IMR-90 (cell line): ENCODE measurements around the gene SF3A1. TPM values are rescaled to one million over a fixed set of nuclear protein-coding genes. Genes with fewer than 3 reads are reported as not detected.

Experiments
- ATAC-seq: fragments of 200-7000 bp; cut with Tn5 transposase; 2 replicates; pipeline ENCODE4 v1.9.1; 2020; ENCODE audit warnings: low read depth, mild to moderate bottlenecking, moderate library complexity
- BruUV-seq: library from RNA; stranded (reverse); fragments of 400-500 nt; replicated peaks from 2 replicates; lab custom pipeline; 2021; lab: Mats Ljungman, UMichigan
- CTCF ChIA-PET: fragments of 300-600 bp; formaldehyde crosslinking; extraction: SDS; loops from one replicate; lab custom pipeline; 2021; ENCODE audit warnings: antibody characterized with exemption; lab: Yijun Ruan, JAX
- POLR2A ChIA-PET: fragments of 300-600 bp; sonication (Branson Sonifier 250); formaldehyde crosslinking; loops from one replicate; lab custom pipeline; 2022; ENCODE audit warnings: antibody characterized with exemption; ENCODE audit not compliant: unreplicated experiment; lab: Charles Lee
- DNase-seq: peaks from one replicate; pipeline ENCODE4 v3.0.0; 2013
- H2AFZ ChIP-seq: replicated peaks from 2 replicates; pipeline ENCODE3; 2013; ENCODE audit warnings: low read length, mild to moderate bottlenecking; ENCODE audit not compliant: poor library complexity
- H2AK5ac ChIP-seq: 2 replicates; pipeline ENCODE4 v1.6.1; 2013; ENCODE audit warnings: low read depth, low read length, inconsistent platforms
- H2AK9ac ChIP-seq: replicated peaks from 2 replicates; pipeline ENCODE3; 2013; ENCODE audit warnings: mild to moderate bottlenecking, low read depth, low read length, moderate library complexity; ENCODE audit not compliant: poor library complexity
- H2BK120ac ChIP-seq: 2 replicates; pipeline ENCODE4 v1.6.1; 2013; ENCODE audit warnings: low read depth, low read length, inconsistent platforms
- H2BK15ac ChIP-seq: 3 replicates; pipeline ENCODE4 v1.6.1; 2013; ENCODE audit warnings: low read depth, low read length, inconsistent platforms
- H2BK20ac ChIP-seq: 2 replicates; pipeline ENCODE4 v1.6.1; 2013; ENCODE audit warnings: low read depth, mild to moderate bottlenecking, inconsistent platforms, low read length, moderate library complexity
- H2BK5ac ChIP-seq: 2 replicates; pipeline ENCODE4 v1.6.1; 2013; ENCODE audit warnings: mild to moderate bottlenecking, low read depth, low read length, inconsistent platforms; ENCODE audit not compliant: poor library complexity, severe bottlenecking
- H3K14ac ChIP-seq: replicated peaks from 2 replicates; pipeline ENCODE4 v1.6.1; 2013; ENCODE audit warnings: low read depth, low read length, inconsistent platforms
- H3K18ac ChIP-seq: 2 replicates; pipeline ENCODE4 v1.6.1; 2013; ENCODE audit warnings: low read depth, low read length, control low read depth
- H3K23ac ChIP-seq: 2 replicates; pipeline ENCODE4 v1.6.1; 2013; ENCODE audit warnings: low read depth, low read length, inconsistent platforms
- H3K27ac ChIP-seq: 2 replicates; pipeline ENCODE4 v1.5.1; 2013; ENCODE audit warnings: mild to moderate bottlenecking, control low read depth, low read length; ENCODE audit not compliant: insufficient read depth
- H3K27me3 ChIP-seq: 2 replicates; pipeline ENCODE4 v1.6.1; 2013; ENCODE audit warnings: low read length; ENCODE audit not compliant: control insufficient read depth, insufficient read depth
- H3K36me3 ChIP-seq: 2 replicates; pipeline ENCODE4 v1.6.1; 2013; ENCODE audit warnings: low read length, mixed read lengths; ENCODE audit not compliant: control insufficient read depth, insufficient read depth
- H3K4ac ChIP-seq: 2 replicates; pipeline ENCODE4 v1.6.1; 2013; ENCODE audit warnings: low read depth, low read length, inconsistent platforms
- H3K4me1 ChIP-seq: 2 replicates; pipeline ENCODE4 v1.6.1; 2013; ENCODE audit warnings: low read length, mixed read lengths; ENCODE audit not compliant: control insufficient read depth, insufficient read depth
- H3K4me2 ChIP-seq: 2 replicates; pipeline ENCODE4 v1.6.1; 2013; ENCODE audit warnings: low read depth, mild to moderate bottlenecking, control low read depth, low read length, moderate library complexity
- H3K4me3 ChIP-seq: 2 replicates; pipeline ENCODE4 v1.5.1; 2013; ENCODE audit warnings: low read depth, mild to moderate bottlenecking, control low read depth, low read length, moderate library complexity; ENCODE audit not compliant: insufficient read depth
- H3K56ac ChIP-seq: 2 replicates; pipeline ENCODE4 v1.6.1; 2013; ENCODE audit warnings: low read length, inconsistent platforms; ENCODE audit not compliant: insufficient read depth; ENCODE audit errors: extremely low read depth
- H3K79me1 ChIP-seq, 2 experiments: 2 replicates each; pipeline ENCODE4 v1.6.1; 2013; ENCODE audit warnings: low read length in 2 of 2, inconsistent platforms in 1 of 2, low read depth in 1 of 2
- H3K9ac ChIP-seq: 2 replicates; pipeline ENCODE4 v1.6.1; 2013; ENCODE audit warnings: low read depth, low read length, control low read depth
- H3K9me1 ChIP-seq: 2 replicates; pipeline ENCODE4 v1.6.1; 2013; ENCODE audit warnings: low read length, inconsistent platforms; ENCODE audit not compliant: insufficient read depth
- H3K9me3 ChIP-seq: 2 replicates; pipeline ENCODE4 v1.6.1; 2013; ENCODE audit warnings: low read length; ENCODE audit not compliant: control insufficient read depth, insufficient read depth
- H4K20me1 ChIP-seq: 2 replicates; pipeline ENCODE4 v1.6.1; 2013; ENCODE audit warnings: low read length, inconsistent platforms; ENCODE audit not compliant: insufficient read depth
- H4K5ac ChIP-seq: 2 replicates; pipeline ENCODE4 v1.6.1; 2013; ENCODE audit warnings: mild to moderate bottlenecking, low read depth, low read length, control low read depth
- H4K8ac ChIP-seq, 2 experiments: 2 replicates each; pipeline ENCODE4 v1.6.1; 2013; ENCODE audit warnings: low read depth in 2 of 2, low read length in 2 of 2, control low read depth in 1 of 2, inconsistent platforms in 1 of 2
- H4K91ac ChIP-seq: 2 replicates; pipeline ENCODE4 v1.6.1; 2013; ENCODE audit warnings: low read depth, low read length, inconsistent platforms; ENCODE audit not compliant: insufficient read depth
- CEBPB ChIP-seq: IDR thresholded peaks from 2 replicates; pipeline ENCODE4 v1.6.1; 2012; ENCODE audit warnings: low read depth, low read length, improper control_type of control experiment
- CTCF ChIP-seq: conservative IDR thresholded peaks from 2 replicates; pipeline ENCODE4 v1.5.1; 2012; ENCODE audit warnings: mild to moderate bottlenecking, low read depth, low read length, improper control_type of control experiment
- ELK1 ChIP-seq: fragments of 150-350 bp; IDR thresholded peaks from 2 replicates; pipeline ENCODE4 v1.6.1; 2016; ENCODE audit warnings: low read depth, mild to moderate bottlenecking, low read length, moderate library complexity, borderline replicate concordance
- FOS ChIP-seq: fragments of 150-350 bp; IDR thresholded peaks from 2 replicates; pipeline ENCODE4 v1.6.1; 2016; ENCODE audit warnings: low read depth, low read length
- MAFK ChIP-seq: IDR thresholded peaks from 2 replicates; pipeline ENCODE4 v1.6.1; 2012; ENCODE audit warnings: low read depth, low read length, improper control_type of control experiment
- MAZ ChIP-seq: IDR thresholded peaks from 2 replicates; pipeline ENCODE4 v1.6.1; 2012; ENCODE audit warnings: low read depth, mild to moderate bottlenecking, low read length, improper control_type of control experiment, moderate library complexity, borderline replicate concordance
- MXI1 ChIP-seq: IDR thresholded peaks from 2 replicates; pipeline ENCODE4 v1.6.1; 2012; ENCODE audit warnings: low read depth, mild to moderate bottlenecking, low read length, moderate library complexity, borderline replicate concordance
- NFE2L2 ChIP-seq: fragments of 150-350 bp; IDR thresholded peaks from 2 replicates; pipeline ENCODE4 v1.6.1; 2016; ENCODE audit warnings: low read depth, mild to moderate bottlenecking, low read length
- RAD21 ChIP-seq: IDR thresholded peaks from 2 replicates; pipeline ENCODE4 v1.6.1; 2012; ENCODE audit warnings: low read length, improper control_type of control experiment
- RCOR1 ChIP-seq: IDR thresholded peaks from 2 replicates; pipeline ENCODE4 v1.6.1; 2012; ENCODE audit warnings: mild to moderate bottlenecking, low read length, improper control_type of control experiment; ENCODE audit not compliant: insufficient replicate concordance
- RFX5 ChIP-seq: IDR thresholded peaks from 2 replicates; pipeline ENCODE4 v1.8.0; 2012; ENCODE audit warnings: low read depth, mild to moderate bottlenecking, low read length, moderate library complexity
- SMC3 ChIP-seq: fragments of 150-350 bp; IDR thresholded peaks from 2 replicates; pipeline ENCODE4 v1.6.1; 2016; ENCODE audit warnings: low read depth, mild to moderate bottlenecking, antibody characterized with exemption, low read length, moderate library complexity
- USF2 ChIP-seq: fragments of 150-350 bp; IDR thresholded peaks from 2 replicates; pipeline ENCODE4 v1.6.1; 2017; ENCODE audit warnings: mild to moderate bottlenecking, antibody characterized with exemption, low read length, low read depth
- WGBS, 2 experiments: methylation state at CpG; one replicate each; pipeline versions ENCODE4 v1.1.5 to v1.1.7; 2013; ENCODE audit warnings: missing lambda C conversion rate in 2 of 2; ENCODE audit not compliant: insufficient read length in 1 of 2; ENCODE audit errors: extremely low coverage in 2 of 2; 5-methylcytosine and 5-hydroxymethylcytosine counted together
- dilution Hi-C: fragments of 300-500 bp; cut with HindIII; formaldehyde crosslinking; loops from one replicate; pipeline ENCODE4 v1.14.3; 2018; ENCODE audit warnings: low sequenced_read_pairs; ENCODE audit not compliant: unreplicated experiment
- in situ Hi-C: fragments of 300-500 bp; cut with MboI; formaldehyde crosslinking; loops from 3 replicates; pipeline ENCODE4 v1.14.3; 2019; ENCODE audit warnings: low sequenced_read_pairs, inconsistent platforms, mixed read lengths
- intact Hi-C: fragments of 100-400 bp; cut with micrococcal nuclease; formaldehyde crosslinking; loops from 2 replicates; pipeline ENCODE4 v1.10.0; 2022
- polyA plus RNA-seq, 3 experiments: library from polyadenylated mRNA; depleted of rRNA; stranded (reverse); fragments of >200 nt; gene quantifications; 2 replicates each; pipeline ENCODE4 v1.2.3, GENCODE V29; 2012; ENCODE audit warnings: low replicate concordance in 1 of 3
- total RNA-seq: library from RNA; depleted of rRNA; stranded (reverse); fragments of >200 nt; gene quantifications from 2 replicates; pipeline ENCODE4 v1.2.3, GENCODE V29; 2012

Gene SF3A1
- total and polyA plus RNA-seq, 2 of the 4 experiments (the other 2 are of a cell fraction): 36.9 to 67.2 TPM

- Histone ChIP-seq H3K23ac (no peak overlapping the region), H4K20me1 (no peaks in the 10 kb centered on the region), H3K79me1 (no peaks in the 10 kb centered on the region), H3K27ac (no peak overlapping the region), H3K27me3 (no peaks in the 10 kb centered on the region), H2BK5ac (no peak overlapping the region), H2BK20ac (no peak overlapping the region), H3K9me1 (0 out of 2 replicates have a peak, but pooled peaks cover 2% of the 10 kb centered on the region), H4K91ac (no peak overlapping the region), H2AK5ac (no peak overlapping the region), H3K4ac (no peak overlapping the region), H3K4me3 (no peak overlapping the region), H3K36me3 (peaks cover 2% of the 10 kb centered on the region; the same call in 1 of the 2 replicates), H2BK120ac (no peak overlapping the region), H3K18ac (no peak overlapping the region), H4K8ac (no peak overlapping the region), H3K9me3 (no peaks in the 10 kb centered on the region), H4K5ac (no peak overlapping the region), H2AK9ac (no peak overlapping the region), H2AFZ (no peak overlapping the region), H3K14ac (no peak overlapping the region), H3K56ac (no peak overlapping the region), H3K4me1 (peaks cover 5% of the 10 kb centered on the region; the same call in 1 of the 2 replicates), H3K4me2 (no peak overlapping the region), H2BK15ac (no peak overlapping the region), H3K9ac (no peak overlapping the region)
- no peak for DNase-seq
- intact Hi-C loops (no loop called here), in situ Hi-C loops (no loop called here), dilution Hi-C loops (no loop called here)
- TF ChIP-seq MAFK: no peak
- no peak for TF ChIP-seq FOS
- no peak for TF ChIP-seq RAD21
- TF ChIP-seq MAZ: no peak
- TF ChIP-seq RCOR1: no peak
- TF ChIP-seq MXI1: no peak
- TF ChIP-seq USF2: no peak
- no peak for TF ChIP-seq NFE2L2
- TF ChIP-seq ELK1: no peak
- no peak for TF ChIP-seq RFX5
- no peak for TF ChIP-seq SMC3
- TF ChIP-seq CEBPB: no peak
- TF ChIP-seq CTCF: no peak
- ChIA-PET CTCF (no interaction called here), POLR2A (no interaction called here)
- no peak for ATAC-seq
- WGBS, 2 experiments: 93% methylated on average over 11 of the region's 18 CpGs; no CpG with 5 or more reads in 1 of the 2 experiments
- BruUV-seq: no TSS peak
These were observed 9.2 kb upstream of the SF3A1 start for GRCh38 chr22:30365891-30366290.
